ENCODE measurements around the gene SNN.

GRCh38 chr16:11705311-11706025 is 37.2 kb downstream of the SNN start:
- TF ChIP-seq CTCF (IDR thresholded peaks at IDR 0.05) (no peak), POLR2AphosphoS5 (IDR thresholded peaks at IDR 0.05; ENCODE audit: low read depth, low read length) (no peak)
